SK-MEL-5 (cell line): ENCODE data around the gene KRTAP10-3. TPM values are rescaled to one million over a fixed set of nuclear protein-coding genes. Genes with fewer than 3 reads are reported as not detected.
A peak's percentile ranks its signal among the peaks of the same experiment; 100 is the strongest.
"Not testable (repeated sequence)": the region's sequence is repeated elsewhere in the genome, so short reads cannot be mapped to it uniquely, and the experiment has no call there.

Experiments used
- DNase-seq: peaks from one replicate; pipeline ENCODE4 v3.0.0-alpha.2; 2016; ENCODE audit warnings: low read depth, low spot score
- in situ Hi-C: cut with HindIII; loops from 2 replicates; pipeline ENCODE4 v1.10.0; 2016; ENCODE audit warnings: low sequenced_read_pairs, high pct_unique_total_duplicates, low pct_unique_long_range_greater_than_20kb
- polyA plus RNA-seq, 2 experiments: library from polyadenylated mRNA; depleted of rRNA; stranded (reverse); fragments of >200 nt; gene quantifications; 2 replicates each; pipeline ENCODE4 v1.2.3, GENCODE V29; 2015
- total RNA-seq: library from RNA; depleted of rRNA; stranded (reverse); fragments of >200 nt; shearing (Covaris generic); gene quantifications from 2 replicates; pipeline ENCODE4 v1.2.3, GENCODE V29; 2014; rRNA removed

The KRTAP10-3 gene, protein sequence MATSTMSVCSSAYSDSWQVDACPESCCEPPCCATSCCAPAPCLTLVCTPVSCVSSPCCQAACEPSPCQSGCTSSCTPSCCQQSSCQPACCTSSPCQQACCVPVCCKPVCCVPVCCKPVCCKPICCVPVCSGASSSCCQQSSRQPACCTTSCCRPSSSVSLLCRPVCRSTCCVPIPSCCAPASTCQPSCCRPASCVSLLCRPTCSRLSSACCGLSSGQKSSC
- total RNA-seq, result not detected in 2 replicates
- polyA plus RNA-seq (2015; cell fraction: cytosol; rRNA removed), result not detected in 2 replicates
- polyA plus RNA-seq (2015; cell fraction: nucleus; rRNA removed), result not detected in 2 replicates

DNA sequence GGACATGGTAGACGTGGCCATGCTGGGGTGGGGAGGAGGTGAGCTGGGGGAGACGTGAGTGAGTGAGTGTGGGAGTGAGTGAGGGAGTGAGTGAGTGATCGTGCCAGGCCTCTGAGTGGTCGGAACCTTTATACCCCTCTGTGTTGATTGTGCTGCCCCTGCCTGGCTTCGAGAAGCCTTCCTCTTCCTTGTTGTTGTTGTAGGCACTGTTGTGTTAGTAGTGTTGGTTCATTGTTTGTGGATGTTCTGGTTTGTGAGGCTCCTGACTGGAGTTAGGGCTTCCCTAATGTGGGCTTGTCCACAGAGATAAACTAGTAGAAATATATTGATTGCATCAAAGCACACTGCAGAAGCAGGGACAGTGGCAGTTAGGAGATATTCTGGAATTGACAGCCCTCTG lies at the start of gene KRTAP10-3:
KRTAP10-3 (minus strand) TSS at position 101 of the 400 bp plus-strand sequence; CDS start at position 21, 80 bp downstream.
- in situ Hi-C loops, result no loop called here
- DNase-seq, result no peak

DNA sequence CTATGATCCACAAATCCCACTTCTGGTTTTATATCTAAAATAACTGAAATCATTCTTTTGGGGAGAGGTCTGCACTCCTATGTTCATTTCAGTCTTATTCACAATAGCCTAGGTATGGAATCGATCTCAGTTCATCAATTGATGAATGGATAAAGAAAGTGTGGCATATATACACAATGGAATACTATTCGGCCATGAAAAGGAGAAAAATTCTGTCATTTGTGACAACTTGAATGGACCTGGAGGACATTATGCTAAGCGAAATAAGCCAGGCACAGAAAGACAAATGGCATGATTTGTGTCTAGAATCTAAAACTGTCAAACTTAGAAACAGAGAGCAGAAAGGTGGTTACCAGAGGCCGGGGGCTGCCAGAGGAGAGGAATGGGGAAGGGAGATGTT lies 47.9 kb upstream of the KRTAP10-3 start:
- DNase-seq, result no peak
- in situ Hi-C loops, result no loop called here

DNA sequence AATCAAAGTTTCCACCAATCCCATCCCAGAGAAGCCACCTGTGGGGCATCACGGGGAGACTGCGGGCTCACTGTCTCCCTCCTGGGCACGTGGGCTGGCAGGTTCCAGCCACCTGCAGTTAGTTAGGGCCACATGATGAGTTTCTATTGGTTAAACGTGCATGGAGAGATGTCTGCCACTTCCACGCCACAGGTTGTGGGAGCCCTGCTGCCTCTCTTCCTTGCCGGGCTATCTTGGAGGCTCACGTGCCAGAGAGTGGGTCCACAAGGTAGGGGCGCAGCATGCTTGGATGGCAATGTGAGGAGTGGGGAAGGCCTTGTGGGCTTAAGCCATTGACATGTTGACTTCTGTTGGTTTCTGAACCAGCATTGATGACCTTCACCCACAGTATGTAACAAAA lies 45.3 kb upstream of the KRTAP10-3 start:
- in situ Hi-C loops, result no loop called here
- no peak for DNase-seq

DNA sequence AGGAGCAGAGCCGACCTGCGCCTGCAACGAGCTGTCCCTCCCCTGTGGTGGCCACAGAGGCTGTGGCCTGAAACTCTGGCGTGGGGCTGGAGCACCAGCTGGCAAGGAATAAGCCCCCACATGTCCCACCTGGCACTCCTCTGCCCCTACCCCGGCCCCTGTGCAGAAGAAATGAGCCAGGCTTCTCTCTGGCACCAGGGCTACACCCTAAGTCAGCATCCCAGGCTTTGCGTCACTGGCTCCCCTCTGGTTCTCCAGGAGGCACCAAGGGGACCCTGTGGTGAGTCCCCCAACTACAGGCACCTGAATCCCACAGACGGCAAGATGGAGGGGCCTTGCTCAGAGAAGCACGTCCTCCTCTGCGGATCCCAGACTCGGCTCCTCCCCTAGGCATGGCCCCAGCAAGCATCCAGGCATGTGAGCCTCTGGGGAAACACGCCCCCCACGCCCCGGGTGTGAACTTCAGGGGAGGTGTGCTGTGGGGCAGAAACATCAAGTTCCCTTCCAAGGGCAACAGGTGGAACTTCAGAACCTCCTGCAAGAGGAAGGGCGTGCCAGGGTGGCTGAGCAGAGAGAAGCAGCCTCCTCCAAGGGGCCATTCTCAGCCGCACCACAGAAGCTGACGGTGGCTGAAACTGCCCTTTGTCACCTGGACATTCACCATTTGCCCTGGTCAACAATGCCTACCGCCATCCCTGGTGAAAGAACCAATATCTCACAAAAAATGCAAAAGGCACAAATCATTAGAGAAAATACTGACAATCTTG lies 44.7 kb upstream of the KRTAP10-3 start:
- no peak for DNase-seq
- in situ Hi-C loops, result no loop called here

DNA sequence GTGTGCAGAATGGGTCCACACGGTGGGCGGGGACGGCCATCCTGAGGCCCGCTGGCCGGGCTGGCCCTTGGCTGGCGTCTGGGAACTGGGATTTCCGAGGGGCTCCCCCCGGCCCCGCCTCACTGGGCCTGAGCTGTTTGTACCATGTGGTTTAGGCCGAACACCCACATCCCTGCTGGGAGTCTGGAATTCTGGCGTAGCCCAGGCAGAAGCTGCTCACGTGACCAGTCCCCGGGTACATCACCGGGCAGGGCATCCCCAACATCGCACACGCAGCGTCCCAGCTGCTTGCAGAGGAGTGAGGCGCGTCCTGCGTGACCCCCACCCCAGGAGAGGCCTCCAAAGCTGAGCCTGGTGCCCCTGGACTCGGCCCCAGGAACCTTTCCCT lies 43.9 kb upstream of the KRTAP10-3 start:
- in situ Hi-C loops, result no loop called here
- no peak for DNase-seq

DNA sequence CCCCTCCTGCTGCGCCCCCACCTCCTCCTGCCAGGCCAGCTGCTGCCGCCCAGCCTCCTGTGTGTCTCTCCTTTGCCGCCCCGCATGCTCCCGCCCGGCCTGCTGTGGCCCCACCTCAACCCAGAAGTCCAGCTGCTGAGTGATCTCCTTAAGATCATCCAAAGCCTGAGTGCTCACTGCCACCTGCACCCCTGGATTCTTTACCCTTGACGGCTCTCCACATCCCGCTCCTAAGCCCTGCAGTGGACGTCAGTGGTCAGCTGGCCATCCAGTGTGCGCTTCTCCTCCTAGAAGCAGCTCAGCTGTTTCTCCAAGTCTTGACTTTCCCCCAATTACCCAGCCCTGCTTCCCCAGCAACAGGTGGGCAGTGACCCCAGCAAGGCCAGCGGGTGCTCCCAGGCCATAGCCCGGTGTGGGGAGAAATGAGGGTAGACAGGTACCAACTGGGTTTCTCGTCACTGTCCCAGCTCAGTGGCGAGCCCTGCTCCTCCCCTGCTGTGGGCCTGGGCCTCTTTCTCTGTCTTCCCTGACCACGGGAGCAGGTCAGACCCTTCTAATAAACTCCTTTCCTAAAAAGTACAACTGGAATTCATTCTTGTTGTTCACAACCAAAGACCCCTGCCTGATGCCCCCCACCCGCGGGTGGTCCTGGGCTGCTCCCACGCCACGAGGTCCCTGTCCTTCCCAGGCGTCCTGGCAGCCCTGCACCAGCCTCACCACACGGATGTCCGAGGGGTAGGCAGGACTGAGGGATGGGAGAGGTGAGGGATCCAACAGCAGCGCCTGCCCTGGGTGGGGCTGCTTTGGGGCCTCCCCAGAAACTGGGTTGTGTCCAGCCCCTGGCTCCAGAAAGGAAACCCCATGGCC lies 43.2 kb upstream of the KRTAP10-3 start:
- in situ Hi-C loops, result no loop called here
- no peak for DNase-seq

DNA sequence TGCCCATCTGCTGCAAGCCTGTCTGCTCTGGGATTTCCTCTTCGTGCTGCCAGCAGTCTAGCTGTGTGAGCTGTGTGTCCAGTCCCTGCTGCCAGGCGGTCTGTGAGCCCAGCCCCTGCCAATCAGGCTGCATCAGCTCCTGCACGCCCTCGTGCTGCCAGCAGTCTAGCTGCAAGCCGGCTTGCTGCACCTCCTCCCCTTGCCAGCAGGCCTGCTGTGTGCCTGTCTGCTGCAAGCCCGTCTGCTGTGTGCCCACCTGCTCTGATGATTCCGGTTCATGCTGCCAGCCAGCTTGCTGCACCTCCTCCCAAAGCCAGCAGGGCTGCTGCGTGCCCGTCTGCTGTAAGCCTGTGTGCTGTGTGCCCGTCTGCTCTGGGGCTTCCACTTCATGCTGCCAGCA lies 42.5 kb upstream of the KRTAP10-3 start:
- peak; percentile 11 for DNase-seq
- in situ Hi-C loops, result not testable (repeated sequence)

DNA sequence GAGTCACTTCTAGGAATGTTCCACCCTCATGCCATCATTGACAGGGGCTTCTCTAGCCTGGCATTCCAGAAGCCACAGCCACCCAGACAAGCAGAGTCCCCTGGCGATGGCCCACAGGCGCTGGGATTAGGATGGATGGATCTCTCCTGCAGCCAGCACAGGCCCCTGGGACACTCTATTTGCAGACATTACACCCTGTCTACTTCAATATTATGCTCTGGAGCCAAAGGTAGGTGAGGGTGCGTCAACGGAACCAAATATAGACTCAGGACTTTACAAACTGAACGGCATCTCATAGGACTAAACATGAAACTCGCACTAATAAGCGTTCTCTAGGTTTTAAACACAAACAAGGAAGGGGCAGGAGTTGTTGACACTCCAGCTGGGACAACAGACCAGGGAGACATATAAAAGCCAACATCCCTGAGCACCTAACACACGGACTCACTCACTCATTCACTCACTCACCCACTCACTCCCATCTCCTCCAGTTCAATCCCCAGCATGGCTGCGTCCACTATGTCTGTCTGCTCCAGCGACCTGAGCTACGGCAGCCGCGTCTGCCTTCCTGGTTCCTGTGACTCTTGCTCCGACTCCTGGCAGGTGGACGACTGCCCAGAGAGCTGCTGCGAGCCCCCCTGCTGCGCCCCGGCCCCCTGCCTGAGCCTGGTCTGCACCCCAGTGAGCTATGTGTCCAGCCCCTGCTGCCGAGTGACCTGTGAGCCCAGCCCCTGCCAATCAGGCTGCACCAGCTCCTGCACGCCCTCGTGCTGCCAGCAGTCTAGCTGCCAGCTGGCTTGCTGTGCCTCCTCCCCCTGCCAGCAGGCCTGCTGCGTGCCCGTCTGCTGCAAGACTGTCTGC lies 41.8 kb upstream of the KRTAP10-3 start, which contains the start of gene KRTAP10-7:
KRTAP10-7 (plus strand) TSS at position 480 of the 861 bp plus-strand sequence; CDS start at position 505, 25 bp downstream.
- in situ Hi-C loops, DNase-seq: not testable (repeated sequence)

DNA sequence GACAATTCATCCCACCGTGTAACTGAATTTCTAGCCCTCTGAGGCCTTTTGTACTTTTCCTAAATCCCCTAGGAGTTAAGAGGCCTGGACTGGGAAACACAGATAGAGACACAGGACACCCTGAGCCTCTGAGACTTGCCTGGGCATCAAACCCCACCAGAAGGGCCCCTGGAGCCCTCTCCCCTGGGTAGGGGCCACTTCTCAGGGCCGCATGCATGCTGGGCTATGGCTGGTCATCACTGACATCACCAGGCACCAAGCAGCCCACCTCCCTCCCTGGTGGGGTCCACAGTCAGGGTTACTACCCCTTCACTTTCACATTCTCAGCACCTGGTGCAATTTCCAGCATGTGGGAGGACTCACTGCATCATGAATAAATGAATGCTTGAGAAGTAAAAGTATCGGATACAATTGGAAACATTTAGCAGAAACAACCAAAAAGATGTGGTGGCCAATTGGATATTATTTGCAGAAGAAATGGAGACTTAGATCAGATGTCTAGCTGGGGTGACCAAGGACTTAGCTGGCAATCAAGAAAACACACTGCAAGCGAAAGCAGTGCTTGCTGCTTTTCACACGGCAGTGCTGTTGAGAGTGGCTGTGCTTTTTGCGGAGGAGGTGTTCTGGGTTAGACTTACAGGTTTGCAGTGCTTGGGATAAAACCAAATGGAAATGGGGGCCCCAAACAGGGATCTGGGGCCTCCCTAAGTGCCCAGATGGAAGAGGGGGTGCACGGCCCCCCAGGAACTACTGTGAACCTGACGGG lies 40.9 kb upstream of the KRTAP10-3 start:
- no peak for DNase-seq
- in situ Hi-C loops, result no loop called here

DNA sequence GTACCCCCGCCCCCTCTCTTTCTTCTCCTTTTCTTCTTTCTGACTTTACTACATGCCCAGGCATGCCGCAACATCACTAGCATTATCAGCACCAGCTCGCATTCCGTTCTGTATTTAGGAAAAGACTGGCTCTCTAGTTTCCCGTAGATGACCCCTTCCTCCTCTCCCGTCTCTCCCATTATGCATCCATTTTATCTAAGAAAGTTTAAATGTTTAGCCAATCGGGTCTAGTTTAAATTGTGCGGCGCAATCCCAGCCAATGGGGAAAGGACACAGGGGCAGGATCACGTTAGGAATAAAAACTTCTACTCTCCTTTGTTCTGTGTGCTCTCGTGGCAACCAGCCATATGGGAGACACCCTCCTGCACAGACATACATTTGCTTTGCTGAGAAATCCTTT lies 39.5 kb upstream of the KRTAP10-3 start:
- DNase-seq, result no peak
- in situ Hi-C loops, result no loop called here

DNA sequence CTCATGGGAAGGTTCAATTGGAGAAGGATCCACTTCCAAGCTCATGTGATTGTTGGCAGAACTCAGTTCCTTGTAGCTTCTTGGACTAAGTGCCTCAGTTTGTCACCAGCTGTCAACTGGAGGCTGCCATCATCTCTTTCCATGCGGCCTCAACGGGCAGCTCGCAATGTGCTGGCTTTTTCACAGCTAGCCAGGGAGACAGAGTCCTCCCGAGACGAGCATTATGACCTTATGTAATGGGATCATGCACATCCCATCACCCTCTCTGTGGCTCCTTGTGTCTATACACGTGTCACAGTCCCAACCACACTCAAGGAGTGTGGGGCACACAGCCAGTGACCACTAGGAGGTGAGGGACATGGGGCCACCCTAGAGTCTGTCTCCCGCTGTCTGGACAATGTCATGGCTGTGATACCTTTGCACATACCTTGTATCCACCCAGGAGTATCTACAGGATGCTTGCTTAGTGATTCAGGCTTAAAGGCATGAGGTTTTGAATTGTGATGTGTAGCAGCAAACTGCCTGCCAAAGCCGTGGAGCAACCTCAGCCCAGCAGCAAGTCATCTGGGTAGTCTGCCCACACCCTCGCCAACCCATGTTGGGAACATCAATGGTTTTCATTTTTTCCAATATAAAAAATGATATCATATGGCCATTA lies 37.6 kb upstream of the KRTAP10-3 start:
- in situ Hi-C loops, result no loop called here
- DNase-seq, result no peak

DNA sequence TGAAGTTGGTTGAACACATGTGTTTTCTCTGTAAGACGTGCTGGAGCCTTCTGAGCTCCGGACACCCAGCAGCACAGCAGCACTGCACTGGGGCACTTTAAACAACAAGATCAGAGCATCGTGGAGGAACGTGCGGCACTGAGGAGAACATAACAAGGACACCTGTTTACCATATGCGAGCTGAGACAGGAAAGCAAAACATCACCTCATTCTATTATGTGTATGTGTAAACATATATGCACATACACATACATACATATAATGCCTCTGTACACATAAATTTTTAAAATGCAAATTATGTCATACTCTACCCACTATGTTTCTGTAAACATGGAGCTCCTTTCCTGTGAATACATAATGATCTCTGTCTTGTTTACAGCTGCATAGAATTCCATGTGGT lies 36.9 kb upstream of the KRTAP10-3 start:
- DNase-seq, result no peak
- in situ Hi-C loops, result no loop called here

DNA sequence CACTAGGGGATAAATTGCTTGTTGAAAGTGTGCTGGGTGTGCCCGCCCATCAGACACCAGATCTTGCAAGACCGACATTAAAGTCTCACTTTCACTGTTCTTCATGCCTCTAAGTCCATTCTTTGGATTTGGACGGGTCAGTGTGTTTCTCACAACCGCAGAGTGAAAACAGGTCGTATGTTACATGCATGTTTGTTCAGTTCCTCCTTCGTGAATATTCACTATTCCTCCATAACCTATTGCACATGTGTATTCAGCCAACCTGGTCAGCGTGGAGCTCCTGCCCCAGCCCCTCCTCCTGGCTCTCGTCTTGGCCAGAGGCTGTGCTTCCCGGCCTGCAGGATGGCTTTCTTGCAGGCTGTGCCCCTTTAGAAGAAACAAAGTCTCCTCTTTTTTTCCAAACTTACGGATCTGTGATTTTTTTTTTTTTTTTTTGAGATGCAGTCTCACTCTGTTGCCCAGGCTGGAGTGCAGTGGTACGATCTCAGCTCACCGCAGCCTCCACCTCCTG lies 35.9 kb upstream of the KRTAP10-3 start:
- no peak for DNase-seq
- in situ Hi-C loops, result no loop called here

DNA sequence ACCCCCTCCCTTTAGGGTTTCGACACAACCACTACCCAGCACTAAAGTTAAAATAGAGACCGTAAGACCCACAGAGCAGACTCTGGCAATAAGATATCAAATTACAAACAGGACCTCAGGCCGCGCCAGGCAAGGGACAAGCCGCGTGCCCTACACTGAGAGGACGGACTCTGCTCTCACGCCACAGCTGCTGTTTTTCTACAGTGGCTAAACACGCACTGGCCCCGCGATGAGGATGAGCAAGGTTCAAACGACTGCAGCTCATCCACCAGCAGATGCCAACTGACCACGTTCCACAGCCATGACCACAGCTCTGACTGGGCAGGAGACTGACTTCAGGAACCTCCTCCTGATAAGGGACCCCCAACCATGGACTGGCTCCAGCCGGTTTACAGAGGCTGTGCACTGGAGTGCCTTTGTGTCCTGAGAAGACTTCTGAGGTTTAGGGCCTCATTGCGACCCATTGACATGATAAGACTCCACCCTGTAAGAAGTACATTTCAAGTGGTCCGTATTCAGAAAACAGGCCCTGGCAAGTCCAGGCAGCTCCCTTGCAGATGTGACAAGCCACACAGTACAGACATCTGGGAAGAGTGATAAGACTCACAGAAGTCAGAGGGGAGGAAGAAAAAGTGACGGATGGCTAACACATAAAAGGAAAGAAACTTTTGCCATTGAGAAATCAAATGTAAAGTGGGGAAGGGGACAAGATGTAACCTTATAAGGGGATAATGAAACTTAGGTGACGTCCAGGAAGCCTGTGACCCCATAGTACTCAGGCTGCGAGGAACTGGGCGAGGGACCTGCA lies 35.2 kb upstream of the KRTAP10-3 start:
- no peak for DNase-seq
- in situ Hi-C loops, result no loop called here
